Osteoblast (primary cell): ENCODE results near the gene EXOC4. TPM values are rescaled to one million over a fixed set of nuclear protein-coding genes. Genes with fewer than 3 reads are reported as not detected.

Experiments
- DNase-seq: peaks from one replicate; pipeline ENCODE4 v3.0.0; 2011; ENCODE audit warnings: low spot score, mixed read lengths; ENCODE audit not compliant: insufficient read length; ENCODE audit errors: missing footprints
- H2AFZ ChIP-seq: 2 replicates; pipeline ENCODE4 v1.6.0; 2011; ENCODE audit warnings: mild to moderate bottlenecking, low read length
- H3K27ac ChIP-seq: 2 replicates; pipeline ENCODE4 v1.5.1; 2011; ENCODE audit warnings: mild to moderate bottlenecking, low read depth, low read length, moderate library complexity
- H3K27me3 ChIP-seq: 2 replicates; pipeline ENCODE4 v1.6.0; 2012; ENCODE audit warnings: mild to moderate bottlenecking, control low read depth, inconsistent platforms, low read length, moderate library complexity; ENCODE audit not compliant: insufficient read depth
- H3K36me3 ChIP-seq: 2 replicates; pipeline ENCODE4 v1.5.1; 2011; ENCODE audit warnings: mild to moderate bottlenecking, low read length, control low read depth, moderate library complexity; ENCODE audit not compliant: insufficient read depth
- H3K4me1 ChIP-seq: 2 replicates; pipeline ENCODE4 v1.5.1; 2011; ENCODE audit warnings: mild to moderate bottlenecking, low read length, control low read depth, moderate library complexity; ENCODE audit not compliant: insufficient read depth
- H3K4me2 ChIP-seq: 2 replicates; pipeline ENCODE4 v1.6.0; 2011; ENCODE audit warnings: mild to moderate bottlenecking, low read length; ENCODE audit not compliant: insufficient read depth
- H3K4me3 ChIP-seq: fragments of 200-600 bp; sonication (generic); 3 replicates; pipeline ENCODE4 v1.5.1; 2012; ENCODE audit warnings: mild to moderate bottlenecking, low read length, inconsistent platforms; ENCODE audit not compliant: insufficient read depth
- H3K79me2 ChIP-seq: 2 replicates; pipeline ENCODE4 v1.6.0; 2012; ENCODE audit warnings: mild to moderate bottlenecking, low read length, control low read depth, inconsistent platforms; ENCODE audit not compliant: insufficient read depth
- H3K9me3 ChIP-seq: 2 replicates; pipeline ENCODE4 v1.5.1; 2011; ENCODE audit warnings: low read depth, low read length, control low read depth
- H4K20me1 ChIP-seq: 2 replicates; pipeline ENCODE4 v1.6.0; 2012; ENCODE audit warnings: mild to moderate bottlenecking, low read length, control low read depth; ENCODE audit not compliant: insufficient read depth
- total RNA-seq: library from RNA; depleted of rRNA; stranded (reverse); fragments of >200 nt; gene quantifications from 2 replicates; pipeline ENCODE4 v1.2.3, GENCODE V29; 2012
- TF ChIP-seq, protein P1 (sequence below): IDR thresholded peaks from 2 replicates; pipeline ENCODE4 v1.5.1; 2011; ENCODE audit warnings: mild to moderate bottlenecking, low read depth, low read length, moderate library complexity; ENCODE audit errors: extremely low read depth

Gene EXOC4
- total RNA-seq, 1 donor: 134 TPM

DNA sequence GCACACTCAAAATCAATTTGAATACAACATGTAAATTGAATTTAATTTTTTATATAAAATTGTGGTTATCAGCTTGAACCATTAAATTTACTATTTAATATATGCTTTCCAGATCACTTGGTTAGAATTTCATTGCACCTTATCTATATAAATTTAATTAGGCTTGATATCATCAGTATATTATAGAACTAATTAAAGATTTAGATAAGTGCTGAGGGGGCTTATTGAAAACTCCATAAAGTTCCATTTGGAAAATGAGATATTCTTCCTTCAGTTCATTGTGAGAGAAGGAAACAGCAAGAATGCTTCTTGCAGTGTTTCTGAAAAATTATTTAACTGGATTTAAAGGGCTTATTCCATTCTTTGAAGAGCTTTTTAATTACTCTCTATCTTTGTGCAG lies 788.6 kb downstream of the EXOC4 start:
- Histone ChIP-seq H2AFZ (no peak overlapping the region), H3K36me3 (no peaks in the 10 kb centered on the region), H3K79me2 (no peaks in the 10 kb centered on the region), H3K4me3 (no peak overlapping the region), H3K4me2 (no peak overlapping the region), H3K27ac (no peak overlapping the region), H3K9me3 (no peaks in the 10 kb centered on the region), H3K27me3 (no peaks in the 10 kb centered on the region), H3K4me1 (peaks cover 7% of the 10 kb centered on the region), H4K20me1 (no peaks in the 10 kb centered on the region)
- no peak for DNase-seq
- TF ChIP-seq, protein P1, sequence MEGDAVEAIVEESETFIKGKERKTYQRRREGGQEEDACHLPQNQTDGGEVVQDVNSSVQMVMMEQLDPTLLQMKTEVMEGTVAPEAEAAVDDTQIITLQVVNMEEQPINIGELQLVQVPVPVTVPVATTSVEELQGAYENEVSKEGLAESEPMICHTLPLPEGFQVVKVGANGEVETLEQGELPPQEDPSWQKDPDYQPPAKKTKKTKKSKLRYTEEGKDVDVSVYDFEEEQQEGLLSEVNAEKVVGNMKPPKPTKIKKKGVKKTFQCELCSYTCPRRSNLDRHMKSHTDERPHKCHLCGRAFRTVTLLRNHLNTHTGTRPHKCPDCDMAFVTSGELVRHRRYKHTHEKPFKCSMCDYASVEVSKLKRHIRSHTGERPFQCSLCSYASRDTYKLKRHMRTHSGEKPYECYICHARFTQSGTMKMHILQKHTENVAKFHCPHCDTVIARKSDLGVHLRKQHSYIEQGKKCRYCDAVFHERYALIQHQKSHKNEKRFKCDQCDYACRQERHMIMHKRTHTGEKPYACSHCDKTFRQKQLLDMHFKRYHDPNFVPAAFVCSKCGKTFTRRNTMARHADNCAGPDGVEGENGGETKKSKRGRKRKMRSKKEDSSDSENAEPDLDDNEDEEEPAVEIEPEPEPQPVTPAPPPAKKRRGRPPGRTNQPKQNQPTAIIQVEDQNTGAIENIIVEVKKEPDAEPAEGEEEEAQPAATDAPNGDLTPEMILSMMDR: no peak

- Histone ChIP-seq H3K4me2 (no peak overlapping the region), H3K36me3 (no peaks in the 10 kb centered on the region), H2AFZ (no peak overlapping the region), H3K27me3 (no peaks in the 10 kb centered on the region), H3K4me1 (peaks cover 7% of the 10 kb centered on the region), H3K4me3 (no peak overlapping the region), H3K27ac (no peak overlapping the region), H4K20me1 (no peaks in the 10 kb centered on the region), H3K79me2 (no peaks in the 10 kb centered on the region), H3K9me3 (no peaks in the 10 kb centered on the region)
- DNase-seq: no peak
- TF ChIP-seq, protein P1: no peak
Measured at GRCh38 chr7:134042307-134042706, 789.4 kb downstream of the EXOC4 start.

GRCh38 chr7:134044682-134045081 lies 791.8 kb downstream of the EXOC4 start:
- no peak overlapping the region for H2AFZ ChIP-seq
- H4K20me1 ChIP-seq: no peaks in the 10 kb centered on the region
- H3K79me2 ChIP-seq: no peaks in the 10 kb centered on the region
- no peaks in the 10 kb centered on the region for H3K9me3 ChIP-seq
- H3K27ac ChIP-seq: no peak overlapping the region
- no peaks in the 10 kb centered on the region for H3K36me3 ChIP-seq
- TF ChIP-seq, protein P1: no peak
- H3K27me3 ChIP-seq: no peaks in the 10 kb centered on the region
- H3K4me1 ChIP-seq: peaks cover 7% of the 10 kb centered on the region
- no peak overlapping the region for H3K4me3 ChIP-seq
- H3K4me2 ChIP-seq: no peak overlapping the region
- peak; percentile 54 for DNase-seq

DNA sequence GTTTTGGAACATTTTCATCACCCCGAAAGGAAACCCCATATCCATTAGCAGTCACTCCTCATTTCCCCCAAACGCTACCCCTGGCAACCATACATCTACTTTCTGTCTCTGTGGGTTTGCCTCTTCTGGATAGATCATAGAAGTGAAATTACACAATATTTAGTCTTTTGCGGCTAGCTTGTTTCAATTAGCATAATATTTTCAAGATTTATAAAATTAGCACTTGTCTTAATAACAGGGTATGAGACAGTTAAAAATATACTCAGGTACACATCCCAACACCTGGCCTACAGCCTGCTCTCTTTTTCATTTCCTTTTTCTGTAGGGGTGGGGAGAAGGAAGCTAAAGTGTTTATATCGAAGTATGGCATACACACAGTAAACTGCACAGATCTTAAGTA lies 792.8 kb downstream of the EXOC4 start:
- Histone ChIP-seq H3K4me1 (peaks cover 7% of the 10 kb centered on the region), H3K9me3 (no peaks in the 10 kb centered on the region), H3K36me3 (no peaks in the 10 kb centered on the region), H3K27ac (no peak overlapping the region), H3K79me2 (no peaks in the 10 kb centered on the region), H3K4me3 (no peak overlapping the region), H3K4me2 (no peak overlapping the region), H3K27me3 (no peaks in the 10 kb centered on the region), H2AFZ (no peak overlapping the region), H4K20me1 (no peaks in the 10 kb centered on the region)
- TF ChIP-seq, protein P1: no peak
- no peak for DNase-seq
